GM12864 (cell line): ENCODE results near the gene NOX3.

Experiments
- DNase-seq: peaks from one replicate; pipeline ENCODE4 v3.0.0-alpha.2; 2011; ENCODE audit warnings: low read depth
- H3K4me3 ChIP-seq: 2 replicates; pipeline ENCODE4 v1.5.1; 2011; ENCODE audit warnings: mild to moderate bottlenecking, low read depth, low read length, control low read depth
- TF ChIP-seq, protein P1 (sequence below): IDR thresholded peaks from 2 replicates; pipeline ENCODE4 v1.5.1; 2011; ENCODE audit warnings: low read depth, mild to moderate bottlenecking, moderate library complexity, low read length, control low read depth, inconsistent platforms; ENCODE audit errors: missing control alignments

Gene NOX3

DNA sequence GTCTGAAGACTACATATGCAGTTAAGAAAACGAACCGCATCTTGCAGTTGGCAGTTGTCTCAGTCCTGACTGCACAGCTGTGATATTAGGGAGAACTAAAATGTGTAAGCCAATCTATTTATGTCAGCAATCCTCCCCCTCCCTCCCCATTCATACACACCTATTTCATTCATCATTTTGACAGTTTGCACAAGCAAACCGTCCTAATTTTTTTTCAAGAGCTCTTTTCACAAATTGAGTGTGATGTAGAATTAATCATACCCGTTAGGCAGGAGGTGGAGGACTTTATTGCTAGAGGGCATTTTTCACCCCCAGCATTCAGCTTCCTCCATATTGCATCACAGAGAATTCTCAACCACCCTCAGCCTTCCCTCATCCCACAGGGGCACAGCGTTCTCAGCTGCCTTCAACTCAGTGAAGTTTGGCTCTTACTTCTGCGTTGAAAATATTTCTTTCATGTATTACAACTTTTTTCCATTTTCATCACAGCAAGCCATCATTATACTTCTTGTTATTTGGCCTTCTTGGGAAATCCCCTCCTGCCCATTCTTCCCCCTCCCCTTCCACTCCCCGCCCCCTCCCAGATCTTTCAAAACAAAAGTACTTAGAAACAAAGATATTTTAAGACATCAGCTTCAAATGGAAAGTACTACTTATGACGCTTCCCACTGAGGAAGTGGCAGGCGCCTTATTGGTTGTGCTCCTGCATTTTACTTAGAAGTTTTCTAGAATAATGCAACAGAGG, 37.5 kb downstream of the NOX3 start:
- TF ChIP-seq, protein P1, sequence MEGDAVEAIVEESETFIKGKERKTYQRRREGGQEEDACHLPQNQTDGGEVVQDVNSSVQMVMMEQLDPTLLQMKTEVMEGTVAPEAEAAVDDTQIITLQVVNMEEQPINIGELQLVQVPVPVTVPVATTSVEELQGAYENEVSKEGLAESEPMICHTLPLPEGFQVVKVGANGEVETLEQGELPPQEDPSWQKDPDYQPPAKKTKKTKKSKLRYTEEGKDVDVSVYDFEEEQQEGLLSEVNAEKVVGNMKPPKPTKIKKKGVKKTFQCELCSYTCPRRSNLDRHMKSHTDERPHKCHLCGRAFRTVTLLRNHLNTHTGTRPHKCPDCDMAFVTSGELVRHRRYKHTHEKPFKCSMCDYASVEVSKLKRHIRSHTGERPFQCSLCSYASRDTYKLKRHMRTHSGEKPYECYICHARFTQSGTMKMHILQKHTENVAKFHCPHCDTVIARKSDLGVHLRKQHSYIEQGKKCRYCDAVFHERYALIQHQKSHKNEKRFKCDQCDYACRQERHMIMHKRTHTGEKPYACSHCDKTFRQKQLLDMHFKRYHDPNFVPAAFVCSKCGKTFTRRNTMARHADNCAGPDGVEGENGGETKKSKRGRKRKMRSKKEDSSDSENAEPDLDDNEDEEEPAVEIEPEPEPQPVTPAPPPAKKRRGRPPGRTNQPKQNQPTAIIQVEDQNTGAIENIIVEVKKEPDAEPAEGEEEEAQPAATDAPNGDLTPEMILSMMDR = no peak
- peak overlapping the region; percentile 17 for H3K4me3 ChIP-seq
- peak; percentile 59 for DNase-seq

DNA sequence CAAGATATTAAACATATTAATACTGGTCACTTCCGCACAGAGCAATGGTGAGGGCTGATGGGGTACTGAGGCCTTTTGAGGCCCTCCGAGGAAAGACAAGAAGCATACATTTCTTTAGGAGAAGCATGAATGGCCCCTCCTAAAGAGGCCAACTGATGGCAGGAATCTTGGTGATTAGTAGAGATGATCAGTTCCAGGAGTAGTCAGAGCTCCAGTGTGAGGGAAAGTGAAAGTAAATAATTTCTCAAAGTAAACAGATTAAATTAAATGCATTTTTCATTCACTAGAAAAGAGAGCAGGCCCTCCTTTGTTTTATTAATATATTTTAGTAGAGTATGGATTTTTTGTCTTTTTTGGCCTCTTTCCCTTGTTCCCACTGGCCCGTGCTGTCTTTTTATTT, 38.2 kb downstream of the NOX3 start:
- peak overlapping the region; percentile 16; the same call in 1 of the 2 replicates for H3K4me3 ChIP-seq
- no peak for DNase-seq
- TF ChIP-seq, protein P1 = no peak

DNA sequence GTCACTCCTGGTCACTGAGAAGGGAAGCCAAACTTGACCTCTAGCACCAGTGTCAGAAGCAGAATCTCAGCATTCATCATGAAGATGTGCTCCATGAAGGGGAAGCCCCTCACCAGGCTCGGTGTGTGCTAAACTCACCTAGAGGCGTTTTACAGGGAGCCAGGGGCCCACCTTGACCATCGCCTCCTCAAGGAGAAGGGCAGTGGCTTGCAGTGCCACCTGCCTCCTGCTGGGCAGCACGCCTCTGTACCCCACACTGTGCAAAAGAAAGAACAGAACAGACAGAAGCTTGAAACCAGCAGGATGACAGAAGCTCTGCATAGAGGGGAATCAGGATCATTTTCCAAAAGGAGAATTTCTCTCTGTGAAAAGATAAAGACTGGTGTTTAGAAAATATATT, 39.7 kb downstream of the NOX3 start:
- no peak for DNase-seq
- H3K4me3 ChIP-seq = no peak overlapping the region
- TF ChIP-seq, protein P1 = no peak

DNA sequence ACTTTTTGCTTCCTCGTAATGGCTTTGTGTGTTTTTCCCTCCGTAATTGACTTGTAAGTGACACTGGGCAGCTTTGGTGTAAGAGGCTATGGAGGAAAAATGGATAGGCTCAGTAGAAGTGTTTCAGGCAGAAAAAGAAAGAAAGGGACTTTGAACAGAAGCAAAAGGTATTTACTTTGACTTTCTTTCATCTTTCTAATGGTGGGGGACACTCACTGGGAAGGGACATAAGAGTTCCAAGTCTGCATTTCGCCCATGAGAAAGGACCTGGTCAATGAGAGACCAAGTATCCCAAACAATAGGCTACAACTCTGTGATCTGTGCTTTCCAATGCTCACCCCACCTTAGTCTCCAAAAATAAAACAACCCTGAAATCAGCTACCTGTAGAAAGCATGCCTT, 41.6 kb downstream of the NOX3 start:
- no peak overlapping the region for H3K4me3 ChIP-seq
- TF ChIP-seq, protein P1 = no peak
- DNase-seq = no peak

DNA sequence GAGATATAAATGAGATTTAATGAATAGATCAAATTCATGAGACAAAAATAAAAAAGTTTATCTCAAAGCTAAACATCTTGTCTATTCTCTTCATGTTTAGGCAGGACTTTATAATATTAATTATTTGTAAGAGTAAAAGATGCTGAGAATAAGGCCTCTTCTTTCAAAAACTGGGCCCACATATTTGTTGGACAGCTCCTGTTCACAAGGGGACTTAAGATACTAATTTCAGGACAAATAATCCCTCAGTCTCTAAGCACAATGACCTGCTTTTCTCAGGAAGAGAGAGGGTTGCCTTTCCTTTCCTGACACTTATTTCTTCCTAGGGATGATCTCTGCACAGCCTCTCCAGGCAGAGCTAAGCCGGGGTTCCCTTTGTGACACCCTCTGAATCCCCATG, 43.3 kb downstream of the NOX3 start:
- DNase-seq = no peak
- TF ChIP-seq, protein P1 = no peak

DNA sequence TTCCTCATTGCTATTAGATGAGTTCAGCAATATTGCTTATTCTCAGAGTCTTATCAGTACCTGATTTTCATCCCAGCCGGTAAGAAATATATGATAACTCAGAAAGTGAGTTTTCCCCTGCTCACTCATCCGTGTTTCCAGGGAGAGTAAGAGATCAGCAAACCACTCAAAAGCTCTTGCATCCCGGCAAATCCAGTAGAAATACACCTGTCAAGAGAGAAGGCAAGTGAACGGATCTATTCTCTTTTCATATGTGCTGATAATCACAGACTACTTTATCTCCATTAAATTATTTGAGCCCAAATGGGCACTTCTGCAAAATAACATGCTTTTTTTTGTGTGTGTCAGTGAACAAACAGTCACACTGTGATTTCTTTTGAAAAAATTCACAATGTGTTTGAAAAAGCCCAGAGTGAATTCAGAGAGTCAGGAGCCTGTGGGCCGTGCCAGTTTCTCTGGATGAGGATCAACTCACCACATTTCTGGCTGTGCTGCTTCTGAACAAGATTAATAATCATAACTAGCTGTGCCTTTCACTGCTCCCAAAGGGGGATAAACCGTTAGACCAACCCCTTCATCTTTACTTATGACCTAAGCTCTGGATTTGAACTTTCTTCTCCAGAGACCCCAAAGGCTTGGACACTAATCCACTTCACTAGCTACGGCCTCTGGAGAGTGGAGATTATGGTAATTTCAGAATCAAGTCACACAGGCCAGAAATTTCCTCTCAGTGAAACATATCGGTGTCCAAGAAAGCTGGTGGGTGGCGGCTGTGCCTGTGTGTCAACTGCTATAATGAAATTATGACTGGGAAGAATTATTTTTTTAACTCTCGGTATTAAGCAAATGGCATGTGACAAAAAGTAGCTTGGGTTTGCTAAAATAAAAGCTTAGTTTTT, 44.2 kb downstream of the NOX3 start:
- TF ChIP-seq, protein P1 = no peak
- no peak overlapping the region for H3K4me3 ChIP-seq
- no peak for DNase-seq

More for the DNA sequence above, 43.3 kb downstream of the NOX3 start:
- no peak overlapping the region for H3K4me3 ChIP-seq

DNA sequence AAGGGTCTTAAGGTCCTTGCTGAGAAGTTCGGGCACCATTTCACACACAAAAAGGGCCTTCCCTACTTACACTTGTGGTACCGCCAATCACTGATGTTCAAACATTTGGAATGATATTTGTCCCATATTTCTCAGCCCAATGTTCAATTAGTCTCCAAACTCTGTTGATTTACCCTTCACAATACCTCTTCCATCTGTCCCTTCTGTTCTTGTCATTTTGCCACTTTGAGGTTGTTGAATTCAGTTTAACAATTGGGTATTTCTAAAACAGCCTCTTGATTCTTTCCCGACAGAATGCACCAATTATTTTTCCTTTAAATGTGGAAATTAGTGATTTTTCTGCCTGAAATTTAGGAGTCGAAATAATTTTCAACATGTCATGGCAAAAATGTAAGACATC, 46.2 kb downstream of the NOX3 start:
- TF ChIP-seq, protein P1 = no peak
- H3K4me3 ChIP-seq = no peak overlapping the region
- DNase-seq = no peak
